Measurements from ENCODE around the gene UNK.
A peak's percentile ranks its signal among the peaks of the same experiment; 100 is the strongest.

Gene UNK

GRCh38 chr17:75784473-75785015 is at the start of gene UNK:
TSS of gene UNK (plus strand) at chr17:75784806. CDS start at chr17:75784881, 75 bp downstream.
- no peaks in the 10 kb centered on the region for H3K9me3 Mint-ChIP-seq
- H3K36me3 Mint-ChIP-seq = peaks cover 30% of the 10 kb centered on the region
- H3K4me3 Mint-ChIP-seq = peak within 1 kb of the TSS; percentile 88
- DNase-seq (ENCODE audit: low spot score in 2 of 2) = peak; percentile 87 to 98
- peak within 1 kb of the TSS; percentile 100 for H3K27ac Mint-ChIP-seq
- H3K4me1 Mint-ChIP-seq = peaks cover 32% of the 10 kb centered on the region
- peak; percentile 81 for ATAC-seq

GRCh38 chr17:75736173-75736835 is 48.3 kb upstream of the UNK start:
- Mint-ChIP-seq H3K4me1 (peaks cover 17% of the 10 kb centered on the region), H3K9me3 (no peaks in the 10 kb centered on the region), H3K27ac (no peak overlapping the region), H3K4me3 (no peak overlapping the region), H3K36me3 (no peaks in the 10 kb centered on the region)
- ATAC-seq (no peak), DNase-seq (ENCODE audit: low spot score in 2 of 2) (no peak)

GRCh38 chr17:75737133-75737962 is 47.3 kb upstream of the UNK start:
- Mint-ChIP-seq H3K4me1 (peaks cover 17% of the 10 kb centered on the region), H3K36me3 (no peaks in the 10 kb centered on the region), H3K9me3 (no peaks in the 10 kb centered on the region), H3K4me3 (no peak overlapping the region), H3K27ac (peak overlapping the region; percentile 89)
- DNase-seq (ENCODE audit: low spot score in 2 of 2) (no peak), ATAC-seq (no peak)

- Mint-ChIP-seq H3K9me3 (no peaks in the 10 kb centered on the region), H3K4me3 (no peak overlapping the region), H3K36me3 (no peaks in the 10 kb centered on the region), H3K27ac (peak overlapping the region; percentile 89), H3K4me1 (peaks cover 17% of the 10 kb centered on the region)
- ATAC-seq = peak; percentile 70
- peak in 1 of 2 donors; percentile 56 for DNase-seq (ENCODE audit: low spot score in 2 of 2)
These were observed 46.3 kb upstream of the UNK start for GRCh38 chr17:75738218-75738802.

GRCh38 chr17:75739174-75739573 is 45.4 kb upstream of the UNK start:
- Mint-ChIP-seq H3K36me3 (no peaks in the 10 kb centered on the region), H3K4me1 (peaks cover 16% of the 10 kb centered on the region)
- ATAC-seq = no peak

GRCh38 chr17:75739801-75740200 is 44.8 kb upstream of the UNK start:
- H3K9me3 Mint-ChIP-seq = no peaks in the 10 kb centered on the region
- ATAC-seq (no peak), DNase-seq (ENCODE audit: low spot score in 2 of 2) (no peak)
- H3K36me3 Mint-ChIP-seq = no peaks in the 10 kb centered on the region
- peaks cover 10% of the 10 kb centered on the region for H3K4me1 Mint-ChIP-seq
- no peak overlapping the region for H3K27ac Mint-ChIP-seq
- H3K4me3 Mint-ChIP-seq = no peak overlapping the region

More at GRCh38 chr17:75739174-75739573, 45.4 kb upstream of the UNK start:
- Mint-ChIP-seq H3K4me3 (no peak overlapping the region), H3K27ac (no peak overlapping the region), H3K9me3 (no peaks in the 10 kb centered on the region)
- no peak for DNase-seq (ENCODE audit: low spot score in 2 of 2)

GRCh38 chr17:75740215-75740614 is 44.4 kb upstream of the UNK start:
- ATAC-seq (no peak), DNase-seq (ENCODE audit: low spot score in 2 of 2) (no peak)
- Mint-ChIP-seq H3K9me3 (no peaks in the 10 kb centered on the region), H3K36me3 (no peaks in the 10 kb centered on the region), H3K4me3 (no peak overlapping the region), H3K27ac (no peak overlapping the region), H3K4me1 (peaks cover 9% of the 10 kb centered on the region)

- no peak for DNase-seq (ENCODE audit: low spot score in 2 of 2)
- H3K4me3 Mint-ChIP-seq = no peak overlapping the region
- H3K27ac Mint-ChIP-seq = no peak overlapping the region
- no peak for ATAC-seq
- H3K4me1 Mint-ChIP-seq = peaks cover 9% of the 10 kb centered on the region
- H3K9me3 Mint-ChIP-seq = no peaks in the 10 kb centered on the region
- no peaks in the 10 kb centered on the region for H3K36me3 Mint-ChIP-seq
These were observed 44.0 kb upstream of the UNK start for GRCh38 chr17:75740631-75741077.

- H3K4me3 Mint-ChIP-seq = no peak overlapping the region
- H3K9me3 Mint-ChIP-seq = no peaks in the 10 kb centered on the region
- no peak for DNase-seq (ENCODE audit: low spot score in 2 of 2)
- peaks cover 9% of the 10 kb centered on the region for H3K4me1 Mint-ChIP-seq
- no peak for ATAC-seq
- no peaks in the 10 kb centered on the region for H3K36me3 Mint-ChIP-seq
- H3K27ac Mint-ChIP-seq = no peak overlapping the region
These were observed 42.3 kb upstream of the UNK start for GRCh38 chr17:75742337-75742736.

- H3K36me3 Mint-ChIP-seq = no peaks in the 10 kb centered on the region
- no peak overlapping the region for H3K27ac Mint-ChIP-seq
- ATAC-seq = no peak
- DNase-seq (ENCODE audit: low spot score in 2 of 2) = no peak
- H3K4me1 Mint-ChIP-seq = no peaks in the 10 kb centered on the region
- no peak overlapping the region for H3K4me3 Mint-ChIP-seq
- no peaks in the 10 kb centered on the region for H3K9me3 Mint-ChIP-seq
These were observed 40.9 kb upstream of the UNK start for GRCh38 chr17:75743625-75744206.

- Mint-ChIP-seq H3K4me1 (peaks cover 16% of the 10 kb centered on the region), H3K9me3 (no peaks in the 10 kb centered on the region), H3K27ac (no peak overlapping the region), H3K36me3 (no peaks in the 10 kb centered on the region), H3K4me3 (no peak overlapping the region)
- ATAC-seq (no peak), DNase-seq (ENCODE audit: low spot score in 2 of 2) (no peak)
These were observed 35.9 kb upstream of the UNK start for GRCh38 chr17:75748706-75749105.

GRCh38 chr17:75749545-75750389 is 34.8 kb upstream of the UNK start:
- H3K9me3 Mint-ChIP-seq = no peaks in the 10 kb centered on the region
- DNase-seq (ENCODE audit: low spot score in 2 of 2) (peak; percentile 90 to 95), ATAC-seq (peak; percentile 80)
- H3K4me3 Mint-ChIP-seq = no peak overlapping the region
- peaks cover 4% of the 10 kb centered on the region for H3K36me3 Mint-ChIP-seq
- peaks cover 21% of the 10 kb centered on the region for H3K4me1 Mint-ChIP-seq
- H3K27ac Mint-ChIP-seq = peak overlapping the region; percentile 29

GRCh38 chr17:75750661-75751423 is 33.8 kb upstream of the UNK start:
- Mint-ChIP-seq H3K4me1 (peaks cover 28% of the 10 kb centered on the region), H3K4me3 (no peak overlapping the region)
- DNase-seq (ENCODE audit: low spot score in 2 of 2) = no peak

More at GRCh38 chr17:75750661-75751423, 33.8 kb upstream of the UNK start:
- H3K36me3 Mint-ChIP-seq = peaks cover 7% of the 10 kb centered on the region
- H3K27ac Mint-ChIP-seq = peak overlapping the region; percentile 40
- H3K9me3 Mint-ChIP-seq = no peaks in the 10 kb centered on the region
- no peak for ATAC-seq
